Chondrocyte (in vitro differentiated cells): ENCODE results near the gene LMO1. TPM values are rescaled to one million over a fixed set of nuclear protein-coding genes. Genes with fewer than 3 reads are reported as not detected.

ENCODE experiments used
- DNase-seq: peaks from one replicate; pipeline ENCODE4 v3.0.0; 2021; ENCODE audit warnings: mixed read lengths, low spot score
- H3K27ac Mint-ChIP-seq: one replicate; pipeline ENCODE4 v1.8.0; 2021; ENCODE audit warnings: mild to moderate bottlenecking, moderate library complexity, mixed read lengths; ENCODE audit not compliant: unreplicated experiment
- H3K27me3 Mint-ChIP-seq: 2 replicates; pipeline ENCODE4 v1.8.0; 2021; ENCODE audit warnings: low read depth, mixed read lengths
- H3K36me3 Mint-ChIP-seq: 2 replicates; pipeline ENCODE4 v1.8.0; 2021; ENCODE audit warnings: low read depth, mixed read lengths
- H3K4me1 Mint-ChIP-seq: 2 replicates; pipeline ENCODE4 v1.8.0; 2021; ENCODE audit warnings: low read depth, mild to moderate bottlenecking, mixed read lengths
- H3K4me3 Mint-ChIP-seq: one replicate; pipeline ENCODE4 v1.8.0; 2021; ENCODE audit warnings: mild to moderate bottlenecking, moderate library complexity, mixed read lengths; ENCODE audit not compliant: unreplicated experiment
- H3K9me3 Mint-ChIP-seq: 2 replicates; pipeline ENCODE4 v1.8.0; 2021; ENCODE audit warnings: low read depth, mixed read lengths
- total RNA-seq: library from RNA; stranded (reverse); gene quantifications from 3 replicates; pipeline ENCODE4 v1.2.1, GENCODE V29; 2021
- TF ChIP-seq, protein P1 (sequence below): fragments of 200-600 bp; sonication (generic); IDR thresholded peaks from 2 replicates; pipeline ENCODE4 v1.5.0; 2021; ENCODE audit warnings: antibody characterized with exemption, mild to moderate bottlenecking, moderate library complexity

The LMO1 gene
- total RNA-seq, 1 donor from 2014 or later = not detected

DNA sequence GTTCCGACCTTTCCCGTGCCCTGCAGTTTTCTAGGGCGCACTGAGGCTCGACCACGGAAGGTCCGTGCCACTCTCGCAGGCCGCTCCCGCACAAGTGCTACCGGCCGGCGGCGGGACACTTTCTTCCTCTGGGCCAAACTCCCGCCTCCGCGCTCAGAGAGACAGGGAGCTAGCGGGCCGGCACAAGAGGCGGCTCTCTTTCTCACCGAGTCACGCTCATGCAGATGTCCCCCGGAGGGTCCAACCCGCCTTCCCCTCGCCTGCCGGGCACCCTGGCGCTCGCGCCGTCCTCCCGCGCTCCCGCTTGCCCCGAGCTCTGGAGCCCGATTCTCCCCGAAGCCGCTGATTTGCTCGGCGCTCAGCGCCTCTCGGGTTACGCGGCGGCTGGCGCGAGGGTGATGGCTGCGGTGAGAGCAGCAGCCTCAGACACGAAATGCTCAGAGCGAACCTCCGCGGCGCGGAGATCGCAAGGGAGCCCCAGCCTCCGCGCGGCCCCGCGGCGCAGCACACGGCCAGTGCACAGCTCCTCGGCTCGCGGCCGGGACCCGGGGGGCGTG lies 1.0 kb downstream of the LMO1 start:
- H3K9me3 Mint-ChIP-seq = no peaks in the 10 kb centered on the region
- peaks cover 14% of the 10 kb centered on the region for H3K4me1 Mint-ChIP-seq
- H3K36me3 Mint-ChIP-seq = no peaks in the 10 kb centered on the region
- DNase-seq = no peak
- peak overlapping the region; percentile 75 for H3K4me3 Mint-ChIP-seq
- TF ChIP-seq, protein P1, sequence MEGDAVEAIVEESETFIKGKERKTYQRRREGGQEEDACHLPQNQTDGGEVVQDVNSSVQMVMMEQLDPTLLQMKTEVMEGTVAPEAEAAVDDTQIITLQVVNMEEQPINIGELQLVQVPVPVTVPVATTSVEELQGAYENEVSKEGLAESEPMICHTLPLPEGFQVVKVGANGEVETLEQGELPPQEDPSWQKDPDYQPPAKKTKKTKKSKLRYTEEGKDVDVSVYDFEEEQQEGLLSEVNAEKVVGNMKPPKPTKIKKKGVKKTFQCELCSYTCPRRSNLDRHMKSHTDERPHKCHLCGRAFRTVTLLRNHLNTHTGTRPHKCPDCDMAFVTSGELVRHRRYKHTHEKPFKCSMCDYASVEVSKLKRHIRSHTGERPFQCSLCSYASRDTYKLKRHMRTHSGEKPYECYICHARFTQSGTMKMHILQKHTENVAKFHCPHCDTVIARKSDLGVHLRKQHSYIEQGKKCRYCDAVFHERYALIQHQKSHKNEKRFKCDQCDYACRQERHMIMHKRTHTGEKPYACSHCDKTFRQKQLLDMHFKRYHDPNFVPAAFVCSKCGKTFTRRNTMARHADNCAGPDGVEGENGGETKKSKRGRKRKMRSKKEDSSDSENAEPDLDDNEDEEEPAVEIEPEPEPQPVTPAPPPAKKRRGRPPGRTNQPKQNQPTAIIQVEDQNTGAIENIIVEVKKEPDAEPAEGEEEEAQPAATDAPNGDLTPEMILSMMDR = no peak
- H3K27ac Mint-ChIP-seq = no peak overlapping the region
- H3K27me3 Mint-ChIP-seq = peaks cover 44% of the 10 kb centered on the region

DNA sequence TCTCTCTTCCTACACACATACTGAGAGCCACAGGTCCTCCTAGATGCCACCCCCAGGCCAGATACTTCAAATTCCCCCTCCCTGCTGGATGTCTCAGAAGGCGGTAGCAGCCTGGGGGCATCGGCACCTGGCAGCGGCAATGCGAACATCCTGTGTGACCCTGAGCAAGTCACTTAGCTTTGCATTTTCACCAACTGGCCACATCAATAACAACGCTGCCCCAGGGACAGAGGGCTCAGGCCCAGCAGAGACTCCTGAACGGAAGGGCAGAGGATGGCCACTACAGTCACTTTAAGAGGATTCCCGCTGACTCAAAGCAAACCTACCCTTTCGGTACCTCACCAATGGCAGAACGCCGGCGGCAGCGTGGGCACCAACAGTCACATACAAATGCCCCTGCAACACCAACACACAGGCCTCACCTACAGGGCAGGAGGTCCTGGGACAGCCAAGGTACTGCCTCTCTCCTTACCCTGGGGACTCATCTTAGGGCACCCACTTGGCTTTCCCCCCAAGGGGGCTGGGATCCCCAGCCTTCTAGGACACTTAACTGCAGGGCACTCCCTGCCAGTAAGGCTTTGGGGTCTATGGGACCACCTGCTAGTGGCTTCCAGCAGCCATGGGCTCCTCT lies 1.6 kb downstream of the LMO1 start:
- Mint-ChIP-seq H3K27ac (no peak overlapping the region), H3K9me3 (no peaks in the 10 kb centered on the region), H3K4me1 (peaks cover 14% of the 10 kb centered on the region), H3K36me3 (no peaks in the 10 kb centered on the region), H3K27me3 (peaks cover 41% of the 10 kb centered on the region), H3K4me3 (peak overlapping the region; percentile 75)
- no peak for DNase-seq
- TF ChIP-seq, protein P1 = no peak

DNA sequence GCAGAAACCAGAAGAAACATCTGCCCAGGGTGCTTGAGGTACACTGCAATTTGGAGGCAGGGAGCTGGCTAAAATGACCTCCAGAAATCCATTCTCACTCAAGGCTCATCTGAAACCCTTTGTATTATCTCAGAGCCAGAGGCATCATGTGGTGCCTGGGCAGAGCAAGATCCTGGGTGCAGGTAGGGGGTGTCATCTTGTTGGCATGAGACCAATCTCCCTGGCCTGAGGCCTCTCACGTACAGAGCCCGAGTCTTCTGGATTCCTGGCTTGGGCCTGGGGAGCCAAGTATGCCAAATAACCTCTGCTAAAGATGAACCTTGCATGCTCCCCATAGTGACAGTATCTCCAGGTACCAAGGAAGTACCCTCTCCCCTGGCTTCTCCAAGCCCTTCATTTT lies 2.4 kb downstream of the LMO1 start:
- no peaks in the 10 kb centered on the region for H3K9me3 Mint-ChIP-seq
- DNase-seq = peak; percentile 56
- H3K27ac Mint-ChIP-seq = no peak overlapping the region
- H3K4me3 Mint-ChIP-seq = no peak overlapping the region
- peaks cover 36% of the 10 kb centered on the region for H3K27me3 Mint-ChIP-seq
- peaks cover 14% of the 10 kb centered on the region for H3K4me1 Mint-ChIP-seq
- TF ChIP-seq, protein P1 = no peak
- no peaks in the 10 kb centered on the region for H3K36me3 Mint-ChIP-seq

DNA sequence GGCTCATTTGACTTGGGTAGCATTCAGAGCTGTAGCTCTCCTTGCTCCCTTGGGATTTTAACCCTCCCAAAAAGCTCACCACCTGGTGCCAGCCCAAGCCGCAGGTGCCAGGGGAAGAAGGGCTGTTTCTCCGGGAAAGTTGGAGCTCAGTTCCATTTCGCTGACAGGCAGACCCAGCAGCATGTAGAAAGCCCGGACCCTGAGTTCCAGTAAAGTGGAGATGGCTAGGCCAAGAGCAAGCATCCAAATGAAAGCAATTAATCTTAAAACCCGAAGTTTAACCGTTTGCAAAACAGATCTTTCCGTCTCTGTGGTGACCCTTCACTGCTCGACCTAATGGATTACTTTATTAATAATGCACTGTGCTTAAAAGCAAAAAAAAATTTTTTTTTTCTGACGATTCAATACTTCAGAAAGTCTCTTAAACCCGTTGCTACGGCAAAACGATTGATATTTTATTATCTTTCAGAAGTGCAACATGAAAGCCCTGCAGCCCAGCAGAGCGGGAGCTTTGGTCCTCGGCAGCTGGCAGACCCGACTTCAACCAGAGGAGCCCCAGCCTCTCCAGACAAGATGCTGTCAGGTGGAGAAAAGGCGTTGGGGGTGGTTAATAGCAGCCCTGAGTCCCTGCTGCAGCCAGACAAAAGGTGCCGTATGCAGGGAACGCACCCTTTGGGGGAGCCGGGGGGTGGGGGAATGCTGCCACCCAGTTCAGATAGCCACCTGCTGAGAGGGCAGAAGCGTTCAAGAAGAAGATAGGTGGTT lies 3.3 kb downstream of the LMO1 start:
- H3K27me3 Mint-ChIP-seq = peaks cover 31% of the 10 kb centered on the region
- H3K4me3 Mint-ChIP-seq = no peak overlapping the region
- no peaks in the 10 kb centered on the region for H3K9me3 Mint-ChIP-seq
- peak; percentile 54 for DNase-seq
- H3K27ac Mint-ChIP-seq = no peak overlapping the region
- no peaks in the 10 kb centered on the region for H3K36me3 Mint-ChIP-seq
- H3K4me1 Mint-ChIP-seq = peaks cover 14% of the 10 kb centered on the region
- TF ChIP-seq, protein P1 = no peak

DNA sequence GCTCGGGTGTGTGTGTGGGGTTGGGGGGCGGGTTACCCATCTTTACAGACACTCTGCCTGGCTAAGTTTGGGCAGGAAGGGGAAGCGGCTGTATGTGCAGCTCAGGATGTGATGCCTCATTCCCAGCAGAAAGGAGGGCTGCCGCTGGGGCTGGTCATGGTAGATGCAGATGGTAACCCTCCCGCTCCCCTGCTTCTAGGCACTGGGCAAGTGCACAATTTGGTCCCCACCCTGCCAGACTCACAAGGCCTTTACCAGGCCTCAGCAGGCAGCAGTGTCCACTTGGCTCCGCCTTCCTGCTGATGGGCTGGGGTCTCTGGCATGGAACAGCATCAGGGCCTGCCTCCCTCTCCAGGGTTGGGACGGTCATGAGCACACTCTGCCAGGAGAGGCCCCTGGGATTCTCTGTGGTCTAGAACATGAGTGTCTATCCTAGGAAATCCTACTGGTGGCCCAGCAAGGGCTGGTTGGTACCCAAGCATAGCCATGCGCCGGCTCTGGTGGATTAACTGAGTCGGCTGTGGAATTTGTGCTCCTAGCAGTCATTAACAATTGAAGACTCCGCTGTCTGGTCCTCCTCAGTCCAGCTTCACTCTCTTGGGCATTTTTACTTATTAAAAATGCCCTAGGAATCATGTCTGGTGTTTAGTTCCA lies 4.2 kb downstream of the LMO1 start:
- H3K4me3 Mint-ChIP-seq = no peak overlapping the region
- H3K27me3 Mint-ChIP-seq = peaks cover 22% of the 10 kb centered on the region

More for the DNA sequence above, 4.2 kb downstream of the LMO1 start:
- TF ChIP-seq, protein P1 = no peak
- DNase-seq = no peak
- Mint-ChIP-seq H3K4me1 (peaks cover 14% of the 10 kb centered on the region), H3K27ac (no peak overlapping the region), H3K36me3 (no peaks in the 10 kb centered on the region), H3K9me3 (no peaks in the 10 kb centered on the region)
